Measurements from ENCODE around the gene MIP. TPM values are rescaled to one million over a fixed set of nuclear protein-coding genes. Genes with fewer than 3 reads are reported as not detected.
A peak's percentile ranks its signal among the peaks of the same experiment; 100 is the strongest.

The MIP gene
- polyA plus RNA-seq, 1 donor (not counting 4 experiments of a cell fraction or from before 2014, with no cell fraction given), result not detected

GRCh38 chr12:56487448-56488040, 33.1 kb upstream of the MIP start:
- TF ChIP-seq EZH2 (IDR thresholded peaks at IDR 0.05; ENCODE audit: low read length), result peak; percentile 58
- TF ChIP-seq CTCF (optimal IDR thresholded peaks at IDR 0.05 in 1 of 3, IDR thresholded peaks at IDR 0.05 in 1 of 3, conservative IDR thresholded peaks at IDR 0.05 in 1 of 3; ENCODE audit: extremely low read depth in 1 of 3, insufficient read depth in 2 of 3, low read length in 3 of 3), result no peak
- Histone ChIP-seq H3K9ac (ENCODE audit: control insufficient read depth, extremely low read depth, insufficient read depth, low read length) (peak overlapping the region; percentile 56), H3K79me2 (ENCODE audit: control insufficient read depth, insufficient read depth, low read length) (no peaks in the 10 kb centered on the region), H2AFZ (ENCODE audit: control insufficient read depth, low read length) (peak overlapping the region; percentile 90), H3K27ac (ENCODE audit: control insufficient read depth, insufficient read depth, low read length) (no peak overlapping the region), H3K4me3 (ENCODE audit: control insufficient read depth in 2 of 3, extremely low read depth in 1 of 3, insufficient read depth in 2 of 3, low read depth in 1 of 3, low read length in 3 of 3) (peak overlapping the region; percentile 36 to 68 (median 64)), H3K36me3 (ENCODE audit: control insufficient read depth in 2 of 2, extremely low read depth in 1 of 2, insufficient read depth in 2 of 2, low read length in 2 of 2) (no peaks in the 10 kb centered on the region), H3K27me3 (ENCODE audit: control insufficient read depth, extremely low read depth, insufficient read depth, low read length) (peaks cover 31% of the 10 kb centered on the region), H3K9me1 (ENCODE audit: control insufficient read depth, extremely low read depth, insufficient read depth, low read length) (no peaks in the 10 kb centered on the region), H3K9me3 (ENCODE audit: control insufficient read depth, low read depth, low read length) (no peaks in the 10 kb centered on the region), H3K4me2 (ENCODE audit: control insufficient read depth, extremely low read depth, insufficient read depth, low read depth, low read length) (peak overlapping the region; percentile 95), H3K4me1 (ENCODE audit: control insufficient read depth, extremely low read depth, insufficient read depth, low read length) (peaks cover 14% of the 10 kb centered on the region), H4K20me1 (ENCODE audit: control insufficient read depth, extremely low read depth, insufficient read depth, low read length) (no peaks in the 10 kb centered on the region)
- DNase-seq (ENCODE audit: low read depth, low spot score) (no peak), FAIRE-seq (no peak)
- dilution Hi-C loops (cut with MboI; ENCODE audit: extremely low pct_ligation_motif_present, low sequenced_read_pairs), result no loop called here

GRCh38 chr12:56486694-56487093, 32.2 kb upstream of the MIP start:
- no peak for FAIRE-seq
- H3K4me2 ChIP-seq (ENCODE audit: control insufficient read depth, extremely low read depth, insufficient read depth, low read depth, low read length), result no peak overlapping the region
- no peaks in the 10 kb centered on the region for H3K79me2 ChIP-seq (ENCODE audit: control insufficient read depth, insufficient read depth, low read length)
- peaks cover 14% of the 10 kb centered on the region for H3K4me1 ChIP-seq (ENCODE audit: control insufficient read depth, extremely low read depth, insufficient read depth, low read length)
- DNase-seq (ENCODE audit: low read depth, low spot score), result no peak
- TF ChIP-seq EZH2 (IDR thresholded peaks at IDR 0.05; ENCODE audit: low read length), result no peak
- no peak for TF ChIP-seq CTCF (optimal IDR thresholded peaks at IDR 0.05 in 1 of 3, IDR thresholded peaks at IDR 0.05 in 1 of 3, conservative IDR thresholded peaks at IDR 0.05 in 1 of 3; ENCODE audit: extremely low read depth in 1 of 3, insufficient read depth in 2 of 3, low read length in 3 of 3)
- no peak overlapping the region for H3K4me3 ChIP-seq (ENCODE audit: control insufficient read depth in 2 of 3, extremely low read depth in 1 of 3, insufficient read depth in 2 of 3, low read depth in 1 of 3, low read length in 3 of 3)
- dilution Hi-C loops (cut with MboI; ENCODE audit: extremely low pct_ligation_motif_present, low sequenced_read_pairs), result no loop called here
- H3K9ac ChIP-seq (ENCODE audit: control insufficient read depth, extremely low read depth, insufficient read depth, low read length), result no peak overlapping the region
- H3K9me1 ChIP-seq (ENCODE audit: control insufficient read depth, extremely low read depth, insufficient read depth, low read length), result no peaks in the 10 kb centered on the region
- H3K27me3 ChIP-seq (ENCODE audit: control insufficient read depth, extremely low read depth, insufficient read depth, low read length), result peaks cover 31% of the 10 kb centered on the region
- H4K20me1 ChIP-seq (ENCODE audit: control insufficient read depth, extremely low read depth, insufficient read depth, low read length), result no peaks in the 10 kb centered on the region
- H3K36me3 ChIP-seq (ENCODE audit: control insufficient read depth in 2 of 2, extremely low read depth in 1 of 2, insufficient read depth in 2 of 2, low read length in 2 of 2), result no peaks in the 10 kb centered on the region
- H3K9me3 ChIP-seq (ENCODE audit: control insufficient read depth, low read depth, low read length), result no peaks in the 10 kb centered on the region
- H2AFZ ChIP-seq (ENCODE audit: control insufficient read depth, low read length), result no peak overlapping the region
- H3K27ac ChIP-seq (ENCODE audit: control insufficient read depth, insufficient read depth, low read length), result no peak overlapping the region

All from keratinocyte (primary cell).